Measurements from ENCODE around the gene SLC43A2. TPM values are rescaled to one million over a fixed set of nuclear protein-coding genes. Genes with fewer than 3 reads are reported as not detected.
A peak's percentile ranks its signal among the peaks of the same experiment; 100 is the strongest.
"Not testable (repeated sequence)": the region's sequence is repeated elsewhere in the genome, so short reads cannot be mapped to it uniquely, and the experiment has no call there.

The SLC43A2 gene
- 10 to 100 TPM in 2 of 4 donors, 1 to 10 TPM in 2; 4.8 to 11.8 (median 10.6) TPM for total RNA-seq

DNA sequence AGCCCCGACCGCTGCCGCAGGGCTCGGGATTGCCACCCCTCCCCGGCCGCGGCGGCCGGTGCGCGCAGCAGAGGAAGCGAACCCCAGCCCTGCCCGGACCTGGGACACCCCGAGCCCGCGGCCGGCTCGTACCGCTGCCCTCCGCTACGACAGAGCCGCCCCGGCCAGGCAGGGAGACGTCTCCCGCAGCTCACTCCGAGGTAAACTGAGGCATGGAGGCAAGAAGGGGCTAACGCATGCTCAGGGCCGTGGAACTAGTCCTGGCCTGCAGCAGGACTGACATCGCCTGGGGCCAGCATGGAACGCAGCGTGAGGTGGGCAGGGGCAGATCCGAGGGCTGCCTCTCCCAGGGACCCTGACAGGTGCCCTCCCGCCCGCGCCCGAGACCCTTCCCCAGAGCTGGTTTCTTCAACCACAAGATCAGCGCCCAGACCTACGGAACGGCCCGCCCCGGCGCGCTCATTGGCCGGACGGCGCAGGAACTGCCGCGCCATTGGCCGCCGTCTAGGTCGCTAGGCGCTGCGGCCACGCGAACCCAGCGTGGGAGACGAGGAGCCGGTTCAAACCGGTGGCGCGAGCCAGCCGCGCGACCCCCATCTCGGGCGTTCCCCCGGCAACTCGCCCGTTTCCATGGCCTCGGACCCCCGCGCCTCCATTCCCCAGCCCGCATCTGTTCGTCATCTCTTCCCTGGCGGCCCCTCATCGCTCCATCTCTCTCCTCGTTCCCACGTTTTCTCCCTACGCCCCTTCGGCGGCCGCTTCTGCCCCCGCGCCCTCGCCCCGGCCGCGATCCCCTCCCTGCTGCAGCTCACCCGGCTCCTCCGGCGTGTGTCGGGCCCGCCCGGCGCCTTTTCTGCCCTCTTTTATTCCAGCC is at the start of gene SLC43A2:
SLC43A2 (minus strand) TSS at position 853 of the 874 bp plus-strand sequence. CDS start 960 bp downstream, outside the sequence.
- peaks cover 48% of the 10 kb centered on the region for H3K4me1 ChIP-seq
- peak within 1 kb of the TSS; percentile 86 for H3K27ac ChIP-seq
- peak within 1 kb of the TSS; percentile 86 for H3K4me3 ChIP-seq
- H3K27me3 ChIP-seq, result no peaks in the 10 kb centered on the region
- DNase-seq (ENCODE audit: low spot score in 2 of 2), result peak in 1 of 2 donors; percentile 84
- under 1% methylated on average over 40 of the region's 95 CpGs for WGBS
- TF ChIP-seq EP300 (IDR thresholded peaks at IDR 0.05) (no peak), POLR2AphosphoS5 (IDR thresholded peaks at IDR 0.05) (peak in 1 of 3 donors; percentile 4), POLR2A (IDR thresholded peaks at IDR 0.05) (peak in 1 of 2 donors; percentile 36)
- H3K36me3 ChIP-seq, result no peaks in the 10 kb centered on the region
- H3K9me3 ChIP-seq, result no peaks in the 10 kb centered on the region

DNA sequence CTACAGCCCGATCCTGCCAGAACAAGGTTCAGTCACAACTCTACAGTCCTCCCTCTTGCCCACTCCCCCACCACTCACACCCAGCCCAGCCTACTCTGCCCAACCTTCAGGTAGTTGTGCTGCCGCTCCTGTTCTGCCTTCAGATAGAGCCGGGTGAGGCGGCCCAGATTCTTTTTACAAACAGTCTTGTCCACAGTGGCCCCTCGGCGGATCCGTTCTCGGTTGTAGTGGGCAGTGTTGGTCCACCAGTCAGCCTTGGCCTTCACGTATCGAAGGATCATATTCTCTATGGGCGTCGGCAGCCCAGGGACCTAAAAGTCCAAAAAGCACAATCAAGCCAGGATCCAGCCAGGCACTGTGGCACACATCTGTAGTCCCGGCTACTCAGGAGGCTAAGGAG is 47.8 kb upstream of the SLC43A2 start:
- no peak overlapping the region for H3K4me3 ChIP-seq
- H3K27me3 ChIP-seq, result no peaks in the 10 kb centered on the region
- H3K4me1 ChIP-seq, result no peaks in the 10 kb centered on the region
- peaks cover 100% of the 10 kb centered on the region for H3K36me3 ChIP-seq
- TF ChIP-seq EP300 (IDR thresholded peaks at IDR 0.05) (no peak), POLR2AphosphoS5 (IDR thresholded peaks at IDR 0.05) (no peak)
- TF ChIP-seq, protein P1, sequence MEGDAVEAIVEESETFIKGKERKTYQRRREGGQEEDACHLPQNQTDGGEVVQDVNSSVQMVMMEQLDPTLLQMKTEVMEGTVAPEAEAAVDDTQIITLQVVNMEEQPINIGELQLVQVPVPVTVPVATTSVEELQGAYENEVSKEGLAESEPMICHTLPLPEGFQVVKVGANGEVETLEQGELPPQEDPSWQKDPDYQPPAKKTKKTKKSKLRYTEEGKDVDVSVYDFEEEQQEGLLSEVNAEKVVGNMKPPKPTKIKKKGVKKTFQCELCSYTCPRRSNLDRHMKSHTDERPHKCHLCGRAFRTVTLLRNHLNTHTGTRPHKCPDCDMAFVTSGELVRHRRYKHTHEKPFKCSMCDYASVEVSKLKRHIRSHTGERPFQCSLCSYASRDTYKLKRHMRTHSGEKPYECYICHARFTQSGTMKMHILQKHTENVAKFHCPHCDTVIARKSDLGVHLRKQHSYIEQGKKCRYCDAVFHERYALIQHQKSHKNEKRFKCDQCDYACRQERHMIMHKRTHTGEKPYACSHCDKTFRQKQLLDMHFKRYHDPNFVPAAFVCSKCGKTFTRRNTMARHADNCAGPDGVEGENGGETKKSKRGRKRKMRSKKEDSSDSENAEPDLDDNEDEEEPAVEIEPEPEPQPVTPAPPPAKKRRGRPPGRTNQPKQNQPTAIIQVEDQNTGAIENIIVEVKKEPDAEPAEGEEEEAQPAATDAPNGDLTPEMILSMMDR (IDR thresholded peaks at IDR 0.05), result no peak
- H3K27ac ChIP-seq, result no peak overlapping the region
- WGBS, result 93% methylated on average over 13 of the region's 13 CpGs
- no peak for DNase-seq (ENCODE audit: low spot score in 2 of 2)
- H3K9me3 ChIP-seq, result no peaks in the 10 kb centered on the region

DNA sequence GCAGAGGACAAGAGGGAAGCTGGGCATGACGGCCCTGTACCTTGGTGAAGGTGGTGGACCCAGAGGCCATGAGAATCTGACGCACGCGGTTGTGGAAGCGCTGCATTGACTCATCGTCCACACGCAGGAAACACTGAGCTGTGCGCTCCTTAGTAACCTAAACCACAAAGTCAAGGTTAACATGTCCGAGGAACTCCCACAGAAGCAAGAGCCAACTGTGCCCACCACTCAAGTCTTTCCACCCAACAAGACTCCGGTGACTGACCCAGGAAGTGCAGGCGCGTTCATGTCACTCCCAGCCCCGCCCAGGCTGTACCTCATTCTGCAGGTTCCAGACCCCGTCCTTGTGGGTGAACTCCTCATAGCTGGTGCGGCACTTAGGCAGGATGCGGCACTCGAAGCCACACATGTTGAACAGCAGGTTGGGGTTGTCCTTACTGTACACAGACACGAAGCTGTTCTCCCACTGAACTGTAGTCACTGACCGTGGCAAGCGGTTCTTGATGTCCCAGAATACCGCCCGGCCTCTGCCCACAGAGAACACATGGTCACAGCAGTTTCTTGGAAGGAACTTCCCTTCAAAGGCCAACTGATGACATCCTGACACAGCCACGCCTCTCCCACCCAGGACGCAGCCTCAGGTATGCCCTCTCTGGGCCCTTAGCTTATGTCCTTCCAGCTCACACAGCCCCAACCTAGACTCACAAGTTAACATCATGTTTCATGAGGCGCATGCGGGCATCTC is 44.6 kb upstream of the SLC43A2 start:
- Histone ChIP-seq H3K9me3 (no peaks in the 10 kb centered on the region), H3K36me3 (peaks cover 96% of the 10 kb centered on the region), H3K4me3 (no peak overlapping the region), H3K27me3 (no peaks in the 10 kb centered on the region), H3K27ac (no peak overlapping the region), H3K4me1 (no peaks in the 10 kb centered on the region)
- TF ChIP-seq, protein P1 (IDR thresholded peaks at IDR 0.05), result no peak
- TF ChIP-seq POLR2AphosphoS5 (IDR thresholded peaks at IDR 0.05) (no peak), POLR2A (IDR thresholded peaks at IDR 0.05) (no peak), EP300 (IDR thresholded peaks at IDR 0.05) (no peak)
- DNase-seq (ENCODE audit: low spot score in 2 of 2), result no peak
- WGBS, result 89% methylated on average over 22 of the region's 26 CpGs

DNA sequence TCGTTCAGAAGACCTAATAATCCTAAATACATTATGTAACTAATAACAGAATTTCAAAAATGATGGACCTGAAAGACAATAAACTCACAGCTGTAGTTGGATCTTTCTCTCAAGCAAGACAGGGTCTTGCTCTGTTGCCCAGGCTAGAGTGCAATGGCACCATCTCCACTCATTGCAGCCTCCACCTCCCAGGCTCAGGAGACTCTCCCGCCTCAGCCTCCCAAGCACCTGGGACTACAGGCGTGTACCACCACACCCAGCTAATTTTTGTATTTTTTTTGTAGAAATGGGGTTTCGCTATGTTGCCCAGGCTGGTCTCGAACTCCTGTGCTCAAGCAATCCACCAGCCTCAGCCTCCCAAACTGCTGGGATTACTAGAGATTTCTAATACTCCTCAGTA is 35.3 kb upstream of the SLC43A2 start:
- not testable (repeated sequence) for H3K27ac ChIP-seq; H3K4me1 ChIP-seq; H3K9me3 ChIP-seq; DNase-seq (ENCODE audit: low spot score in 2 of 2); H3K27me3 ChIP-seq; H3K4me3 ChIP-seq
- WGBS, result 90% methylated on average over 5 of the region's 5 CpGs
- H3K36me3 ChIP-seq, result peaks cover 91% of the 10 kb centered on the region

DNA sequence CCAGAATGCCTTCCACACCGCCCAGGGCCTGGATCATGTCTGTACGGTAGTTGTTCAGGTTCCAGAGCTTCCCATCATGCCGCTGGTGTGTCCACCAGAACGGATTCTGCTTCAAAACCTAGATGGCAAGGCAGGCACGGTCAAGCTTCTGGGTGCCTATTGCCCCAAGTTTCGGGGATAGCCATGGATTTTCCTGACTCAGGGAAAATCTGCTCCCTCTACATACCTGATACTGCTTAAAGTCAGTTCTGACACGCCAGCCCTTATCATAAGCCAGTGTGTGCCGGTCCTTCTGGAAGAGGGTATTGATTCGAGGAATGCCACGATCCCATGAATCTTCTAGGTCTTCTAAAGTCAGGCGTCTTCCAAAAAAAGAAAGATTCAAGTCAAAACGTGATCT is 32.4 kb upstream of the SLC43A2 start:
- no peaks in the 10 kb centered on the region for H3K9me3 ChIP-seq
- H3K27ac ChIP-seq, result no peak overlapping the region
- H3K27me3 ChIP-seq, result no peaks in the 10 kb centered on the region
- peaks cover 96% of the 10 kb centered on the region for H3K36me3 ChIP-seq
- WGBS, result 95% methylated on average over 11 of the region's 12 CpGs
- TF ChIP-seq POLR2A (IDR thresholded peaks at IDR 0.05) (no peak), POLR2AphosphoS5 (IDR thresholded peaks at IDR 0.05) (no peak), EP300 (IDR thresholded peaks at IDR 0.05) (no peak)
- TF ChIP-seq, protein P1 (IDR thresholded peaks at IDR 0.05), result no peak
- no peak for DNase-seq (ENCODE audit: low spot score in 2 of 2)
- no peaks in the 10 kb centered on the region for H3K4me1 ChIP-seq
- H3K4me3 ChIP-seq, result no peak overlapping the region

DNA sequence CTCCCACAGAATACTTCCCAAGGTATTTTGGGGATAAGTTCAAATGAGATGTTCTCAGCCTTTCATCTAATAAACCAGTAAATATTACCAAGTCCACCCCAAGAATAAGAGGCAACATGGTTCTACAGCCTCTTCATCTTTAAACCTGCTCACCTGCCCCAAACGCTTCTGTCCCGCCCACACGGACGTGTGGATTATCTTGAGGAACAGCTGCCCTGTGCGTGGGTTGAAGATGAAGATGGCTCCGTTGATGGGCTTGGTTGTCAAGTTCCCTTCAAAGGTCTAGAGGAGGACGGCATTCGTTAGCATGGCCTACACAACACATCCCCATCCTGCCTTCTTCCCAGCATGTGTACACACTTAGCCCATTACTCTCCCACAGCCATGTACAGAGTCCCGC is 29.5 kb upstream of the SLC43A2 start:
- TF ChIP-seq EP300 (IDR thresholded peaks at IDR 0.05), result no peak
- no peak for TF ChIP-seq POLR2A (IDR thresholded peaks at IDR 0.05)
- no peak for TF ChIP-seq POLR2AphosphoS5 (IDR thresholded peaks at IDR 0.05)
- TF ChIP-seq, protein P1 (IDR thresholded peaks at IDR 0.05), result no peak
- Histone ChIP-seq H3K27ac (no peak overlapping the region), H3K4me1 (no peaks in the 10 kb centered on the region), H3K27me3 (no peaks in the 10 kb centered on the region), H3K9me3 (no peaks in the 10 kb centered on the region), H3K4me3 (no peak overlapping the region), H3K36me3 (peaks cover 100% of the 10 kb centered on the region)
- 93% methylated on average over 9 of the region's 9 CpGs for WGBS
- DNase-seq (ENCODE audit: low spot score in 2 of 2), result no peak

All from suprapubic skin (tissue), 4 donors.